Panc1 (cell line): ENCODE data around the gene CLIC4. TPM values are rescaled to one million over a fixed set of nuclear protein-coding genes. Genes with fewer than 3 reads are reported as not detected.

ENCODE experiments used
- ATAC-seq: fragments of 200-7000 bp; cut with Tn5 transposase; 2 replicates; pipeline ENCODE4 v1.9.1; 2020; ENCODE audit warnings: mild to moderate bottlenecking, moderate library complexity
- BruUV-seq: library from RNA; stranded (reverse); fragments of 400-500 nt; replicated peaks from 2 replicates; lab custom pipeline; 2021; lab: Mats Ljungman, UMichigan
- CTCF ChIA-PET: fragments of 300-600 bp; sonication (Branson Sonifier 250); formaldehyde crosslinking; loops from one replicate; lab custom pipeline; 2022; ENCODE audit warnings: antibody characterized with exemption; lab: Charles Lee
- POLR2A ChIA-PET: fragments of 300-600 bp; sonication (Branson Sonifier 250); formaldehyde crosslinking; loops from one replicate; lab custom pipeline; 2022; ENCODE audit warnings: antibody characterized with exemption; lab: Charles Lee
- DNase-seq: peaks from one replicate; pipeline ENCODE4 v3.0.0-alpha.2; 2010; ENCODE audit warnings: low read depth, low spot score
- H3K27ac ChIP-seq: 2 replicates; pipeline ENCODE4 v1.5.1; 2011; ENCODE audit warnings: mild to moderate bottlenecking, low read length, inconsistent platforms
- H3K27me3 ChIP-seq: fragments of 200-500 bp; sonication (Bioruptor generic); 2 replicates; pipeline ENCODE4 v1.6.0; 2014; ENCODE audit warnings: low read length, inconsistent platforms; ENCODE audit not compliant: control insufficient read depth, insufficient read depth
- H3K36me3 ChIP-seq: fragments of 200-500 bp; sonication (Bioruptor generic); 2 replicates; pipeline ENCODE4 v1.5.1; 2014; ENCODE audit warnings: inconsistent platforms, mild to moderate bottlenecking, low read length, moderate library complexity; ENCODE audit not compliant: control insufficient read depth, insufficient read depth
- H3K4me1 ChIP-seq: 2 replicates; pipeline ENCODE4 v1.5.1; 2011; ENCODE audit warnings: inconsistent platforms, mild to moderate bottlenecking, low read length, moderate library complexity; ENCODE audit not compliant: control insufficient read depth, insufficient read depth
- H3K4me3 ChIP-seq, 2 experiments: 2 replicates each; pipeline ENCODE4 v1.5.1; 2011 to 2012; ENCODE audit warnings: low read depth in 2 of 2, low read length in 2 of 2, mild to moderate bottlenecking in 2 of 2, inconsistent platforms in 1 of 2, moderate library complexity in 1 of 2
- H3K9me3 ChIP-seq: fragments of 200-500 bp; sonication (Bioruptor generic); 2 replicates; pipeline ENCODE4 v1.5.1; 2014; ENCODE audit warnings: low read depth, mild to moderate bottlenecking, inconsistent platforms, low read length, moderate library complexity; ENCODE audit not compliant: control insufficient read depth, insufficient read depth
- CTCF ChIP-seq: fragments of 450-650 bp; IDR thresholded peaks from 2 replicates; pipeline ENCODE4 v1.5.1; 2017; ENCODE audit warnings: mild to moderate bottlenecking
- POLR2AphosphoS5 ChIP-seq: IDR thresholded peaks from 2 replicates; pipeline ENCODE4 v1.6.1; 2012; ENCODE audit warnings: mild to moderate bottlenecking, low read depth, low read length, moderate library complexity
- REST ChIP-seq, 2 experiments: IDR thresholded peaks; 2 replicates each; pipeline ENCODE4 v1.6.1; 2011 to 2012; ENCODE audit warnings: low read depth in 2 of 2, control low read depth in 1 of 2, low read length in 1 of 2, mild to moderate bottlenecking in 1 of 2, moderate library complexity in 1 of 2; ENCODE audit not compliant: insufficient read depth in 1 of 2
- SIN3A ChIP-seq: IDR thresholded peaks from 2 replicates; pipeline ENCODE4 v1.6.1; 2012; ENCODE audit warnings: low read depth, mild to moderate bottlenecking, low read length, moderate library complexity, borderline replicate concordance; ENCODE audit not compliant: insufficient read depth
- TCF7L2 ChIP-seq: IDR thresholded peaks from 2 replicates; pipeline ENCODE4 v1.6.1; 2011; ENCODE audit warnings: mild to moderate bottlenecking, low read depth, low read length, inconsistent platforms
- in situ Hi-C: cut with HindIII; loops from 2 replicates; pipeline ENCODE4 v1.10.0; 2016; ENCODE audit warnings: low sequenced_read_pairs, low pct_unique_long_range_greater_than_20kb
- intact Hi-C: fragments of 100-400 bp; cut with micrococcal nuclease; formaldehyde crosslinking; loops from one replicate; pipeline ENCODE4 v1.10.0; 2022; ENCODE audit not compliant: unreplicated experiment
- total RNA-seq: library from RNA; stranded (reverse); gene quantifications from one replicate; pipeline ENCODE4 v1.2.1, GENCODE V29; 2021; ENCODE audit not compliant: unreplicated experiment

The CLIC4 gene
- total RNA-seq, 1 experiment from 2014 or later = 123 TPM

GRCh38 chr1:24743404-24744211 lies 1.6 kb upstream of the CLIC4 start:
- no peaks in the 10 kb centered on the region for H3K36me3 ChIP-seq
- H3K4me1 ChIP-seq = peaks cover 23% of the 10 kb centered on the region
- intact Hi-C loops (loop anchor here (10.0 kb wide), 1 partner anchor 59 kb away; no protein-coding TSS in a partner anchor), in situ Hi-C loops (no loop called here)
- no peaks in the 10 kb centered on the region for H3K9me3 ChIP-seq
- H3K27me3 ChIP-seq = no peaks in the 10 kb centered on the region
- DNase-seq (no peak), ATAC-seq (no peak)
- no TSS peak for BruUV-seq
- CTCF ChIA-PET = interaction anchor here (0.6 kb wide), 1 partner anchor 89 kb away, joined by 7 read pairs; no protein-coding TSS in a partner anchor
- peak overlapping the region; percentile 67 for H3K27ac ChIP-seq
- POLR2A ChIA-PET = no interaction called here
- no peak overlapping the region for H3K4me3 ChIP-seq
- TF ChIP-seq CTCF (no peak), TCF7L2 (no peak), SIN3A (no peak), POLR2AphosphoS5 (no peak), REST (IDR thresholded peaks at IDR 0.05; ENCODE audit: insufficient read depth in 1 of 2, low read depth in 2 of 2, low read length in 1 of 2) (no peak)

GRCh38 chr1:24745711-24746413 lies 615 bp downstream of the CLIC4 start:
- Histone ChIP-seq H3K4me1 (peaks cover 23% of the 10 kb centered on the region), H3K27ac (peak overlapping the region; percentile 88), H3K4me3 (peak overlapping the region; percentile 81 to 97), H3K9me3 (no peaks in the 10 kb centered on the region), H3K36me3 (no peaks in the 10 kb centered on the region), H3K27me3 (no peaks in the 10 kb centered on the region)
- ChIA-PET CTCF (interaction anchor here (0.6 to 1.2 kb wide), 7 partner anchors 10 to 688 kb away, joined by 3 to 12 read pairs (median 4); no protein-coding TSS in a partner anchor), POLR2A (no interaction called here)
- intact Hi-C loops (loop anchor here (10.0 kb wide), 1 partner anchor 61 kb away; no protein-coding TSS in a partner anchor), in situ Hi-C loops (no loop called here)
- peak; percentile 6 for ATAC-seq
- no peak for DNase-seq
- TF ChIP-seq REST (IDR thresholded peaks at IDR 0.05; ENCODE audit: insufficient read depth in 1 of 2, low read depth in 2 of 2, low read length in 1 of 2) (no peak), POLR2AphosphoS5 (no peak), TCF7L2 (no peak), CTCF (no peak), SIN3A (no peak)
- BruUV-seq = no TSS peak
